ENCODE data around the gene KLHL40.

The KLHL40 gene, protein sequence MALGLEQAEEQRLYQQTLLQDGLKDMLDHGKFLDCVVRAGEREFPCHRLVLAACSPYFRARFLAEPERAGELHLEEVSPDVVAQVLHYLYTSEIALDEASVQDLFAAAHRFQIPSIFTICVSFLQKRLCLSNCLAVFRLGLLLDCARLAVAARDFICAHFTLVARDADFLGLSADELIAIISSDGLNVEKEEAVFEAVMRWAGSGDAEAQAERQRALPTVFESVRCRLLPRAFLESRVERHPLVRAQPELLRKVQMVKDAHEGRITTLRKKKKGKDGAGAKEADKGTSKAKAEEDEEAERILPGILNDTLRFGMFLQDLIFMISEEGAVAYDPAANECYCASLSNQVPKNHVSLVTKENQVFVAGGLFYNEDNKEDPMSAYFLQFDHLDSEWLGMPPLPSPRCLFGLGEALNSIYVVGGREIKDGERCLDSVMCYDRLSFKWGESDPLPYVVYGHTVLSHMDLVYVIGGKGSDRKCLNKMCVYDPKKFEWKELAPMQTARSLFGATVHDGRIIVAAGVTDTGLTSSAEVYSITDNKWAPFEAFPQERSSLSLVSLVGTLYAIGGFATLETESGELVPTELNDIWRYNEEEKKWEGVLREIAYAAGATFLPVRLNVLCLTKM

DNA sequence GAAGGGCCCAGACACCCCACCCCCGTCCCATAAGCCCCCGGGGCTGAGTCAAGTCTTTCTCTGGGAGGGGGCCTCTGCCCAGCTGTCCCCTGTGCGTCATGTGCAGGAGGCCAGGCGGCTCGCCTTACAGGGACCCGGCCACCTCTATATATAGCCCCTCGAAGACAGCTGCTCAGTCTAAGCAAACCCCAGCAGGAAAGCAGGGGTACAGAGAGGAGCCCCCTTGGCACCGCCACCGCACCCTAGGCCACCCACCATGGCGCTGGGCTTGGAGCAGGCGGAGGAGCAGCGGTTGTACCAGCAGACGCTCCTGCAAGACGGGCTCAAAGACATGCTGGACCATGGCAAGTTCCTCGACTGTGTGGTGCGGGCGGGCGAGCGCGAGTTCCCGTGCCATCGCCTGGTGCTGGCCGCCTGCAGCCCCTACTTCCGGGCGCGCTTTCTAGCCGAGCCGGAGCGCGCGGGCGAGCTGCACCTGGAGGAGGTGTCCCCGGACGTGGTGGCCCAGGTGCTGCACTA is at the start of gene KLHL40:
Gene KLHL40, plus strand, starts transcription at position 175 of the 519 bp plus-strand sequence. Its CDS starts 82 bp downstream, at position 257.
- no peak for DNase-seq (ENCODE audit: low read depth)

DNA sequence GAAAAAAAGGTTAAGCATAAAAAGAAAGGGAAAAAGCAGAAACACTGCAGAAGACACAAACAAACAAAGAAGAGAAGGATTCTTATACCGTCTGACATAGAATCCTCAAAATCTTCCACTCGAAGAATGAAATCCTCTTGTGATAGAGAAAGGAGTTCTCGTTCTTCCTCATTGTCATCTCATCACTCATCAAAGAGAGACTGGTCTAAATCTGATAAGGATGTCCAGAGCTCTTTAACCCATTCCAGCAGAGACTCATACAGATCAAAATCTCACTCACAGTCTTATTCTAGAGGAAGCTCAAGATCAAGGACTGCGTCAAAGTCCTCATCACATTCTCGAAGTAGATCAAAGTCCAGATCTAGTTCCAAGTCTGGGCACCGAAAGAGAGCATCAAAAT is 48.3 kb upstream of the KLHL40 start:
- no peak for DNase-seq (ENCODE audit: low read depth)

DNA sequence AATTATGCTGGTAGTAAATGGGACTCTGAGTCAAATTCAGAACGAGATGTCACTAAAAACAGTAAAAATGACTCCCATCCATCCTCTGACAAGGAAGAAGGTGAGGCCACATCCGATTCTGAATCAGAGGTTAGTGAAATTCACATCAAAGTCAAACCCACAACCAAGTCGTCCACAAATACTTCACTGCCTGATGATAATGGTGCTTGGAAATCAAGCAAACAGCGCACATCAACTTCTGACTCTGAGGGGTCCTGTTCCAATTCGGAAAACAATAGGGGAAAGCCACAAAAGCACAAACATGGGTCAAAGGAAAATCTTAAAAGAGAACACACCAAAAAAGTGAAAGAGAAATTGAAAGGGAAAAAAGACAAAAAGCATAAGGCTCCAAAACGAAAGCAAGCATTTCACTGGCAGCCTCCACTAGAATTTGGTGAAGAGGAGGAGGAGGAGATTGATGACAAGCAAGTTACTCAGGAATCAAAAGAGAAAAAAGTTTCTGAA is 46.9 kb upstream of the KLHL40 start:
- no peak for DNase-seq (ENCODE audit: low read depth)

- DNase-seq (ENCODE audit: low read depth) = no peak
Observed at GRCh38 chr3:42639192-42639591, 46.1 kb upstream of the KLHL40 start.

GRCh38 chr3:42640129-42640528 is 45.2 kb upstream of the KLHL40 start:
- no peak for DNase-seq (ENCODE audit: low read depth)

DNA sequence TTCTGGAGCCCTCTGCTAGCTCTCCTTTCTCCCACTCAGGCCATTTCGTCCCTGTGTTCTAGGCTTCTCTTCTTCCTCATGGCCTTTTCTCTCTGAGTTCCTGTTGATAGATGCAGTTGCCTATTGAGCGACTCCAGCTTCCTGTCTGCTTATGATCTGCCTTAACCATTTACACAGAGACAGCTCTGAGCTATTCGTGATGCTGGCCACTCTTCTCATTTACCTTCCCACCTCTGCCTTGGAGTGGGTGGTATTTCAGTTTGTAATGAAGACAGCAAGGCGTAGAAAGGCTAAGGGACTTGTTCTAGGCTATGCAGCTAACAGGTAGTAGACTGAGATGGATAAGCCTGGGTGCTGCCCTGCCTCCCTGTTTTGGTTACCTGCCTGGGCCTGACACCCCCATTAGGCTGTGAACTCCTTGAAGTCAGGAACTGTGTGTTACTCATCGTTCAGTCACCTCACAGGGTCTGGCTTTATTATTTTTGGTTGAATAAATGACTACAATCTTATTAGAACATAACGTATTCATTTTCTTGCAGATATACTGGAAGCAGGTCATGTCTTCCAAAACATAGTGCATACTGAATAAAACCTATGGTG is 44.5 kb upstream of the KLHL40 start:
- DNase-seq (ENCODE audit: low read depth) = no peak

DNA sequence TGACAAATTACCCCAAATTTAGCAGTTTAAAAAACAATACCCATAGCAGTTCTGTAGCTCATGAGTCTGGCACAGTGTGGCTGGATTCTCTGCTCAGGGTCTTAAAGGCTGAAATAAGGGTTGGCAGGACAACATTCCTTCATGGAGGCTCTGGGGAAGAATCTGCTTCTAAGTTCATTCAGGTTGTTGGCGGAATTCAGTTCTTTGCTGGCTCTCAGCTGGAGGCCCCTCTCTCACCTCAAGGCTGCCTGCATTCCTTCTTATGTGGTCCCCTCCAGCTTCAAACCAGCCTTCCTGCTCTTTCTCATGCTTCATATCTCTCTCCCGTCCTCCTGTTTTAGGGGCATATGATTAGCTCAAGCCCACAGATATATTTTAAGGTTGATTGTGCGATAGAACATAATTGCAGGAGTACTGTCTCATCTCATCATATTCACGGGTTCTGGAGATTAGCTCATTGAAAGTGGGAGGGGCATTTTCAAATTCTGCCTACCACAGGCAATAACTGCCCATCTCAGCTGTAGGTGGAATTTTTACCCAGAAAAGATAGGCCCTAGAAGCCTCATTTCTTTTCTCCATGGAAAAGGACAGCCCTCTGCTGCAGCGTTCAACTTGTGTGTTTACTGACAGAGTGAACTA is 37.4 kb upstream of the KLHL40 start:
- no peak for DNase-seq (ENCODE audit: low read depth)

- DNase-seq (ENCODE audit: low read depth) = no peak
Observed at GRCh38 chr3:42649006-42649405, 36.3 kb upstream of the KLHL40 start.

GRCh38 chr3:42649783-42650182 is 35.6 kb upstream of the KLHL40 start:
- DNase-seq (ENCODE audit: low read depth) = no peak

DNA sequence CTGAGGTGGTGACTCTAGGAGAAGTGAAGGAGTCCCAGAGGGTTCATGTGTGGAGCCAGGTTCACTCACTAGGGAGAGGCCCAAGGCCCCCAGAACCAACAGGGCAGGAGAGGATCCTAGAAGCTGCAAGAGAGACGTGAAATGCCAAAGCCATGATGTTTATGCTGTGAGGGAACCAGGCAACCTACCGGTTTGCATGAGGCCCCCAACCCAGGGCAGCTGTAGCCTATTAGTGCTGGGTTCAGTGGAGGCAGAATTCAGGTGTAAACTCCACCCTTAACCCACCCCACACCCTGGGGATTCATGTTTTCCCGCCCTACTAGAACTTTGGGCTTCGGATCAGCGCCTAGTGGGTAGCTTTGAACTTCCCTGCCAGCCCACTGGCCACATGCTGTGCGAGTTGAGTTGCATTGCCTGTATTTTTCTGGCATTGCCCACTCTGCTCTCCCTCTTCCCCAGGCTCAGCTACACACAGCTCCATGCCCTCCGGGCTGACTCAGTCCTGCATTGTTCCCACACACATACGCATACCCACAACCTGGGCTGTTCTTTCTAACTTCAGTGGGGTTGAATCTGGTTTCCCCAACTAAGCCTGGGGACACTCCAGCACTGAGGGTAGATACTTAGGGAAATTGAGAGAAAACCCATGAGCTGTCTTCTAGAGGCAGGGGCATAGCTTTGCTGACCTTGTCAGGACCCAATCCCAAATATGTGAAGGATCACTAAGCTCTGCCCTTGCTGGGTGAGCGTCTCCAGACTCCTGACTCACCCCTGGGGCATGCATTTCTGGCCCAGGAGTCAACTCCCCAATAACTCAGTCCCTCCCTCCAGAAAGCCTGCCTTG is 33.9 kb upstream of the KLHL40 start:
- DNase-seq (ENCODE audit: low read depth) = no peak

DNA sequence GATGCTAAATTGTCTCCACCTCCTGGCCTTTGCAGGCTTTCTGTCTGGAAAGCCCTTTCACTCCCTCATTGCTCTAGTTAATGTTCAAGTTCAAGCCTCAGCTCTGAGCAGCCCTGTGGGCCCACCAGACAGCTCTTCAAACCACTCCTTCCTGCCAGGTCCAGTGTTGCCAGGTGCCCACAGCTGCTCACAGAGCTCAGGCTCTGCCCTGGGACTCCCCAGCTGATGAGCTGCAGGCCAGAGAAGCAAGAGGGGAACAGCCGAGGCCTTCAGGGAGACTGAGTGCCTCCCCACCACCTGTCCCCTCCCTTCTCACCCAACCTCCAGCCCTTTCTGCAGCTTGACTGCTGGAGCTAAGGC is 33.1 kb upstream of the KLHL40 start:
- DNase-seq (ENCODE audit: low read depth) = no peak

GRCh38 chr3:42652611-42653302 is 32.6 kb upstream of the KLHL40 start:
- no peak for DNase-seq (ENCODE audit: low read depth)

GRCh38 chr3:42653303-42653559 is 32.1 kb upstream of the KLHL40 start:
- DNase-seq (ENCODE audit: low read depth) = no peak

DNA sequence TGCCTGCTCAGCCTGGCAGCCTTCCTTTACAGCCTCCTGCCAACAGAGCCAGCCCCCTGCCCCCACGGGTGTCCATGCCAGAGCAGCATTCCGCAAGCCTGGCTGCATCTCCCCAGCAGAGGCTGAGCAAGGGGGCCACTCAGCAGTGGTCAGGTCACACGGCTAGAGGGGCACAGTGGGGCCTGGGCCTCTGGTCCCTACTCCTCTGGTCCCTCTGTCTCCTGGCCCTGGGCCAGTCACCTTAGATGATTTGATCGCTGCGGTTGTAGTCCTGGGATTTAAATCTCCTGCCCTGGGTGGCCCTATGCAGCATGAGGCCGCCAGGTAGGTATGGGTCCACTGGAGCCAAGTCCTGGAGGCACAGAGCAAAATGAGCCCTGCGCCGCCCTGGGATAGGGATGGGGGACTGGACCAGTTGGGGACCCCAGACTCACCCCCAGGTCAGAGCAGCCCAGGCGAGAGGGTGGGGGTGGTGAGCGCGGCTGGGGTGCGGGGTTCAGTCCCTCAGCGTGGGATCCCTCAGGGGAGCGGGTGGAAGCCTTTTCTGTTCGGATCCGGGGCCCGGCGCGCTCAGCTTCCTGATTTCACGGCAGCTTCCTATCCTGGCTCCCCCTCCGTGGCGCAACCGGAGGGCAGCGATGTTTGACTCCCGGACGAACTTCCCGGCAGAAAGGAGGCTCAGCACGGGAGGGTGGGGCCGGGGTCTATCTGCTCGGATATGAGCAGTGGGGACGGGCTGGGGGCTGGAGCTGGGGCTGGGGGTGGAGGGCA is 31.6 kb upstream of the KLHL40 start, which contains the start of gene ZBTB47:
Gene ZBTB47, plus strand, starts transcription at position 138 of the 771 bp plus-strand sequence. CDS start 4,659 bp downstream, outside the sequence.
- no peak for DNase-seq (ENCODE audit: low read depth)

- DNase-seq (ENCODE audit: low read depth) = no peak
Observed at GRCh38 chr3:42654331-42655201, 30.8 kb upstream of the KLHL40 start.

- no peak for DNase-seq (ENCODE audit: low read depth)
Observed at GRCh38 chr3:42655331-42655888, 29.9 kb upstream of the KLHL40 start.

DNA sequence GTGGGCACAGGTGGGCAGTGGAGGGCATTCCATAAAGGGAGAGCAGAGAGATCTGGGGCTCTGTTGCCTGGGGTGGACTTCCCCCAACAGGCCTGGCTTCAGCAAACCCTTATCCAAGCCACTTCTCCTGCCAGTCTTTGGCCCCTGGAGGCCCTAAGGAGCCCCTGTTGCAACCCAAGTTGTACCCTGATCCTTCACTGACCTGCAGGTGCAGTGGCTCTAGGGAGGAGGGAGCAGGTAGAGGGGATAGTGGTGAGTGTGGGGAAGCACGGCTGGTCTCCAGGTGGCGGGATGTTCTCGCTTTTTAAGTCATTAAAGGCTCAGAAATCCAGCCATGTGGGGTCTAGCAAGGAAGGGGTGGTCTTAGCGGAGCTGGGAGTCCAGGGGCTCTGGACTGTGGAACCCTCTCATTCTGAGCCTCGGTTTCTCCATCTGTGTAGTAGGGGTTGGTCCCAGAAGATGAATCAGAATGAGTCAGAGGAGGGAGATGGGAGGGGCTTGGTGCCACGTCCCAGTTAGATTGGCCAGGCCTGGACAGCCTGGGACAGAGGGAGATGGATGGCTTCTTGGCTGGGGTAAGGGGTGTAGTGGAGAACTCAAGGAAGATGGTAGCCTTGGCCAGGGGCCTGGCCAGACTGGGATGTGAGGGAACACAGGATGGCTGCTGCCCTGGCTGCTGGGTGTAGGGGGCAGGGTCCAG is 29.2 kb upstream of the KLHL40 start:
- no peak for DNase-seq (ENCODE audit: low read depth)
